SK-N-MC (cell line): Measurements from ENCODE around the gene DHX8.

Experiments
- DNase-seq: peaks from one replicate; pipeline ENCODE4 v3.0.0-alpha.2; 2011; ENCODE audit warnings: low read depth, low spot score
- H3K27ac ChIP-seq: fragments of 200-600 bp; sonication (generic); 2 replicates; pipeline ENCODE4 v1.5.1; 2016; ENCODE audit warnings: mixed run types
- H3K36me3 ChIP-seq: fragments of 200-600 bp; sonication (generic); 2 replicates; pipeline ENCODE4 v1.6.1; 2017; ENCODE audit warnings: antibody characterized with exemption, low read length, mixed read lengths; ENCODE audit not compliant: insufficient read depth
- H3K4me3 ChIP-seq: fragments of 200-600 bp; sonication (generic); 2 replicates; pipeline ENCODE4 v1.5.1; 2016
- H3K9ac ChIP-seq: fragments of 200-600 bp; sonication (generic); 2 replicates; pipeline ENCODE4 v1.8.0; 2017; ENCODE audit warnings: mixed run types, mixed read lengths; ENCODE audit not compliant: insufficient read length
- H3K9me3 ChIP-seq: fragments of 200-600 bp; sonication (generic); 2 replicates; pipeline ENCODE4 v1.6.1; 2017; ENCODE audit warnings: low read depth, mild to moderate bottlenecking, antibody characterized with exemption, low read length, moderate library complexity, mixed read lengths
- EZH2 ChIP-seq: fragments of 200-600 bp; sonication (generic); IDR thresholded peaks from one replicate; pipeline ENCODE4 v1.6.1; 2017; ENCODE audit warnings: antibody characterized with exemption
- FOXP2 ChIP-seq: optimal IDR thresholded peaks from 2 replicates; pipeline ENCODE3; 2011; ENCODE audit warnings: mild to moderate bottlenecking, moderate library complexity; ENCODE audit not compliant: insufficient read depth; ENCODE audit errors: extremely low read length, control extremely low read depth
- POLR2AphosphoS5 ChIP-seq: IDR thresholded peaks from 2 replicates; pipeline ENCODE4 v1.6.1; 2012; ENCODE audit warnings: mild to moderate bottlenecking, low read depth, low read length, borderline replicate concordance

Gene DHX8

GRCh38 chr17:43536236-43536992 lies 52.6 kb downstream of the DHX8 start:
- DNase-seq: no peak
- no peak overlapping the region for H3K4me3 ChIP-seq

GRCh38 chr17:43540821-43541674 lies 57.3 kb downstream of the DHX8 start:
- TF ChIP-seq POLR2AphosphoS5 (no peak), FOXP2 (no peak), EZH2 (no peak)
- no peaks in the 10 kb centered on the region for H3K36me3 ChIP-seq
- no peaks in the 10 kb centered on the region for H3K9me3 ChIP-seq
- H3K4me3 ChIP-seq: no peak overlapping the region
- DNase-seq: no peak
- H3K27ac ChIP-seq: no peak overlapping the region
- no peak overlapping the region for H3K9ac ChIP-seq

More at GRCh38 chr17:43536236-43536992, 52.6 kb downstream of the DHX8 start:
- Histone ChIP-seq H3K27ac (no peak overlapping the region), H3K9me3 (no peaks in the 10 kb centered on the region), H3K9ac (no peak overlapping the region), H3K36me3 (no peaks in the 10 kb centered on the region)
- TF ChIP-seq FOXP2 (no peak), POLR2AphosphoS5 (no peak), EZH2 (no peak)

DNA sequence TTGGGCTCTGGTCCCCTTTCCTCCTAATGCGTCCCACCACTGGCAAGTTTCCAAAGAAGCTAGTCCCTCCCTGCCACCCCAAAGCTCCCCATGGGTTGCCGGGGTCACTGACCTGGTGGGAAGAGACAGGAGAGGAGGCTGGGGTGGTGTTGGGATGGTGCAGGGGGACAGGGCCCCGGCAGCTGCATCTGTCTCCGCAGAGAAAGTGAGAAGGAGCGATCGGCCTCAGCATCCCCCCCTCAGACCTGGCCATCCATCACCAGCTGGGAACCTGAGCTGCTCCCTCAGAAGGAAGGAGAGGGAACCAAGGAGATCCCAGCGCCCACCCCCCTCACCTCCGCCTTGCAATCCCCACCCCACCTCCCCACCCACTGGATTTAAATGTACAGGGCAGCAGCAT lies 59.1 kb downstream of the DHX8 start:
- H3K9ac ChIP-seq: no peak overlapping the region

DNA sequence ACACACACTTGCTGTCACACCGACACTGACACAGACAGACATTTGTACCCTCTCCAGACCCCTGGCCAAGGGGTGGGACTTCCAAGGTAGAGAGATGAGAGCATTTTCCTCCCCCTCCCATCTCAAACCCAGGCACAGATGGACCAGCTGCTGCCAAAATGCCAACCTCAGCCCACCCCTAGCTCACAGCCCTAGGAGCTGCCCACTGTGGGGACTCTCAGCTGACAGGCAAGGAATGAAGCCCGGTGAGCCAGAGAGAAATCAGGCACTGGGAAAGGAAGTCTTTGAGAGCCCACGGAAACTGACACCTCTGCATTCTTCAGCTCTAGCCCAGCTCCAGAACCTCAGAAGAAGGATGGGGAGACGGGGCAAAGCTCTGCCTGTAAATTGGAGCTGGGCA lies 59.5 kb downstream of the DHX8 start:
- H3K36me3 ChIP-seq: no peaks in the 10 kb centered on the region
- H3K9me3 ChIP-seq: no peaks in the 10 kb centered on the region
- no peak overlapping the region for H3K9ac ChIP-seq
- H3K27ac ChIP-seq: no peak overlapping the region
- H3K4me3 ChIP-seq: no peak overlapping the region
- no peak for TF ChIP-seq FOXP2
- TF ChIP-seq EZH2: no peak
- no peak for TF ChIP-seq POLR2AphosphoS5
- DNase-seq: no peak

More for the DNA sequence above, 59.1 kb downstream of the DHX8 start:
- Histone ChIP-seq H3K36me3 (no peaks in the 10 kb centered on the region), H3K4me3 (no peak overlapping the region), H3K9me3 (no peaks in the 10 kb centered on the region), H3K27ac (no peak overlapping the region)
- DNase-seq: no peak
- no peak for TF ChIP-seq FOXP2
- TF ChIP-seq EZH2: no peak
- TF ChIP-seq POLR2AphosphoS5: no peak

DNA sequence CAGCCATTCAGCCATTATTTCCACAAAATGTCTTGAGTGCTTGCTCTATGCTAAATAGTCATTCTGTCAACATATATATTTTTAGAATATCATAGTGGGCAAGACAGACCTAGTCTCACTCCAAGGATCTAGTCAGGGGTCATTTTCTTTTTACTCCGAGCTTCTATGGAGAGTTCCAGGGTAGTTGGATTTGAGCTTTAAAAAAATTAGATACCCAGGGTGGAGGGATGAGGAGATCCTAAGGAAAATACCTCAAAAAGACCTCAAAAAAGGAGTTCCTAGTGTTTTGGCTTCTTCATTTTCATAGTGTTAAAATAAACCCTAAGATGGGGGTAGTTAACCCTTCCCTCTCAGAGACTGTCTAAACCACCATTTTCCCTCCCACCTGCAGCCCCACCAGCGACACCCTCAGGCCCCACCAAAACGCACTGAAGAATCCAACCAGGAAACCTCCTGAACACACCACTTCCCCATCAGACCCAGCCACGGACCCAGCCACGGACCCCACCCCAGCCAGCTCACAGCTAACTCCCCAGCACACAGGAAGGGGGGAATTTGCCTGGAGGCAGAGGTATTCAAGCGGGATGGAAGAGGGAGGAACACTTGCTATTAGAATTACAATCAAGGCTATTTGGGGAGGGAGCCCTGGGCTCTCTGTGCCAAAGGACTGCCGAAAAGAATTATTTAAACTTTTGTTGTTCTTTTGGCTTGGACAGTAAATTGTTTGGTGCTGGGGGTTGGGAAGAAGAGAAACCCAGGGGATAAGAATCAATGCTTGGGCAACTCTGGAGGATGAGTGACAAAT lies 60.2 kb downstream of the DHX8 start:
- H3K9ac ChIP-seq: no peak overlapping the region
- H3K4me3 ChIP-seq: no peak overlapping the region
- H3K27ac ChIP-seq: no peak overlapping the region
- no peak for TF ChIP-seq EZH2
- no peak for TF ChIP-seq FOXP2
- TF ChIP-seq POLR2AphosphoS5: no peak
- H3K36me3 ChIP-seq: no peaks in the 10 kb centered on the region
- no peak for DNase-seq
- H3K9me3 ChIP-seq: no peaks in the 10 kb centered on the region

DNA sequence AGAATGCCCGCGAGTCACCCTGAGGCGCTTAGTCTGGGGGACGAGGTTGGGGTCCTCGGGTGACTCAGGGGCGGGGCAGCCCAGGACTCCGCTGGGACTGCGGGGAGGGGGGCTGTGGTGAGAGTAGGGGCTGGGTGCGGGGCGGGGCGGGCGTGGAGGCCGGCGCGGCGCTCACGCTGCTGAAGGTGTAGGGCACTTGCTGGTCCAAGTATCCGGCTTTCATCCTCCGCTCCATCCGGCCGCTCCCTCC lies 61.5 kb downstream of the DHX8 start:
- DNase-seq: no peak
- Histone ChIP-seq H3K27ac (no peak overlapping the region), H3K36me3 (no peaks in the 10 kb centered on the region), H3K4me3 (peak overlapping the region; percentile 75), H3K9ac (no peak overlapping the region), H3K9me3 (no peaks in the 10 kb centered on the region)
- no peak for TF ChIP-seq EZH2
- TF ChIP-seq FOXP2: no peak
- no peak for TF ChIP-seq POLR2AphosphoS5

- Histone ChIP-seq H3K4me3 (peak within 1 kb of the TSS; percentile 75), H3K9me3 (no peaks in the 10 kb centered on the region), H3K9ac (no peak within 1 kb of the TSS), H3K27ac (no peak within 1 kb of the TSS), H3K36me3 (no peaks in the 10 kb centered on the region)
- TF ChIP-seq FOXP2 (no peak), POLR2AphosphoS5 (no peak)
- peak; percentile 32 for DNase-seq
Observed at GRCh38 chr17:43546319-43547188, 62.8 kb downstream of the DHX8 start, which contains the start of gene ETV4. Gene ETV4, minus strand, starts transcription at chr17:43546340. Its CDS starts 723 bp downstream, at chr17:43545617.

GRCh38 chr17:43547189-43547550 lies 63.4 kb downstream of the DHX8 start:
- Histone ChIP-seq H3K9me3 (no peaks in the 10 kb centered on the region), H3K27ac (no peak overlapping the region), H3K9ac (no peak overlapping the region), H3K36me3 (no peaks in the 10 kb centered on the region), H3K4me3 (no peak overlapping the region)
- no peak for TF ChIP-seq POLR2AphosphoS5
- TF ChIP-seq FOXP2: no peak
- no peak for DNase-seq
